PC-9 (cell line): ENCODE data around the gene MUC3A.
"Not testable (repeated sequence)": the region's sequence is repeated elsewhere in the genome, so short reads cannot be mapped to it uniquely, and the experiment has no call there.

Source experiments
- CTCF ChIP-seq: fragments of 200-600 bp; sonication (generic); conservative IDR thresholded peaks from 2 replicates; pipeline ENCODE4 v1.6.1; 2017; ENCODE audit warnings: mixed run types, antibody characterized with exemption, mild to moderate bottlenecking, moderate library complexity
- EZH2 ChIP-seq: fragments of 200-600 bp; sonication (generic); IDR thresholded peaks from 2 replicates; pipeline ENCODE4 v1.8.0; 2017; ENCODE audit warnings: antibody characterized with exemption, low read depth

- TF ChIP-seq CTCF, EZH2: not testable (repeated sequence)
Observed at GRCh38 chr7:100919335-100919734, 30.0 kb upstream of the MUC3A start.
